ENCODE data around the gene GRIP1.

Gene GRIP1

GRCh38 chr12:66398931-66399910, 279.7 kb downstream of the GRIP1 start:
- in situ Hi-C loops (cut with MboI; ENCODE audit: low sequenced_read_pairs) = no loop called here

GRCh38 chr12:66397574-66398290, 281.1 kb downstream of the GRIP1 start:
- in situ Hi-C loops (cut with MboI; ENCODE audit: low sequenced_read_pairs) = no loop called here

DNA sequence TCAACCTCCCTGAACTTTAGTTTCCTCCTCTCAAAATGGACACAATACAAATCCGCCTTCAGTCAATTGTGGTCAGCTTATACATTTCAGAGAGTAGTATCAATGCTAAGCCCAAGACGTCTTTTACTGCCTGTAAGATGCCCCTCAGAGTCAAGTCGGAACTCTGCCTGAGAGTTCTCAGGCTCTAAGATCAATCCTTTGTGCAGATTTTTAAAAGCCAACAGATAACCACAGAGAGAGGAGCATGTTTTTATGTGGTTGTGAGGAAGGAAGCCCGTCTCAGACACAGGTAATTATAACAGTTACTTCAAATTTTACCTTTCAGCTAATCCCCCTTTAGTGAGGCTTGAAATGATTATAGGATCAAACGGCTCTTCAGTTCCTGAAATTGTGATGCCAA, 285.0 kb downstream of the GRIP1 start:
- in situ Hi-C loops (cut with MboI; ENCODE audit: low sequenced_read_pairs) = no loop called here

GRCh38 chr12:66392266-66392915, 286.5 kb downstream of the GRIP1 start:
- in situ Hi-C loops (cut with MboI; ENCODE audit: low sequenced_read_pairs) = no loop called here

DNA sequence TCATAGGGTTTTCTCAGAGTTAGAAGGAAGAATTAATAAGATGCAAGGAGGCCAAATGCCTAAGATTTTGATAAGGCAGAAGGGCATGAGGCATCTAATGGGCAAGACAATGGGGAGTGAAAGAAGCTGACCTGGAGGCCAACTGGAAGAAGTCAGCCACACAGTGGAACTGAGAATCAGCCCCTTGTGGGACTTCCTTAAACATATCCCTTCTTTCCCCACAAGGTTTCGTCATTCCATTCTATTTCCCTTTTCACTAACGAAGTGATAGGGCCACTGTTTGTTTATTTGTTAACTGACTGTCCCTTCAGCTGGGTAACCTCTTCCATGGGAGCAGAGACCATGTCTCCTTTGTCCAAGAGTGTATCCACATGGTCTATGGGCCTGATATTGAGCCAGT, 290.4 kb downstream of the GRIP1 start:
- in situ Hi-C loops (cut with MboI; ENCODE audit: low sequenced_read_pairs) = no loop called here

- in situ Hi-C loops (cut with MboI; ENCODE audit: low sequenced_read_pairs) = no loop called here
These were observed 291.8 kb downstream of the GRIP1 start for GRCh38 chr12:66387117-66387516.

GRCh38 chr12:66380769-66381535, 297.9 kb downstream of the GRIP1 start:
- in situ Hi-C loops (cut with MboI; ENCODE audit: low sequenced_read_pairs) = no loop called here

DNA sequence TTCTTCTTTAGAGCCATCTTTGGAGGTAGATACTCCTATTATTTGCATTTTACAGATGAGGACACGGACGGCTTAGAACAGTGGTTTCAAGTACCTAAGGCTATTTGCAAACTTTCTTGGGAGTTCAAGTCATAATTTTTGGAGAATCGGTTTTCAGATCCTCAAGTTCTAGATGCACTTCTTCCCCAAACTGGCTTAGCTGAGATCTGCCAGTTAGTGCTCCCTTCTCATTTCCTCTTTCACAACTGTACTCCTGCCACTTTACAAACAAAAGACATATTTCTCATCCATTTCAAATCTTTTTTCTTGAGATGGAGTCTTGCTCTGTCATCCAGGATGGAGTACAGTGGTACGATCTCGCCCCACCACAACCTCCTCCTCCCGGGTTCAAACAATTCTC, 299.3 kb downstream of the GRIP1 start:
- in situ Hi-C loops (cut with MboI; ENCODE audit: low sequenced_read_pairs) = no loop called here

- in situ Hi-C loops (cut with MboI; ENCODE audit: low sequenced_read_pairs) = no loop called here
These were observed 303.3 kb downstream of the GRIP1 start for GRCh38 chr12:66375560-66375959.

DNA sequence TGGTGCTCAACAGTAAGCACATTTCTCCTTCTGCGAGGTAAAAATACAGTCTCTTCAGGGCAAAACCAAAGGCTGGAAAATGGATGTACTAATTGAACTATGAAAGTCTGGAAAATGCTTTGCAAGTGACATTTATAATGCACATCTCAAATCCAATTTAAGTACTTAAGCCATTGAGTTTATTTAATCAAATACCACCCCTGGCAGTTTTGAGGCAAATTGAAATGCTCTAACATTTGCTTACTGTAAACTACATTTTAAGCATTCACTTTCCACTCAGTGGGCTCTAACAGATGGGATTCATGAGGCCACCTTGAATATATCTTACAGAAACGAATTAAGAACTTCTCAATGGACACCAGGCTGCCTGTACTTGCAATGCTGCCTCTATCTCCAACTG, 306.9 kb downstream of the GRIP1 start:
- in situ Hi-C loops (cut with MboI; ENCODE audit: low sequenced_read_pairs) = no loop called here

DNA sequence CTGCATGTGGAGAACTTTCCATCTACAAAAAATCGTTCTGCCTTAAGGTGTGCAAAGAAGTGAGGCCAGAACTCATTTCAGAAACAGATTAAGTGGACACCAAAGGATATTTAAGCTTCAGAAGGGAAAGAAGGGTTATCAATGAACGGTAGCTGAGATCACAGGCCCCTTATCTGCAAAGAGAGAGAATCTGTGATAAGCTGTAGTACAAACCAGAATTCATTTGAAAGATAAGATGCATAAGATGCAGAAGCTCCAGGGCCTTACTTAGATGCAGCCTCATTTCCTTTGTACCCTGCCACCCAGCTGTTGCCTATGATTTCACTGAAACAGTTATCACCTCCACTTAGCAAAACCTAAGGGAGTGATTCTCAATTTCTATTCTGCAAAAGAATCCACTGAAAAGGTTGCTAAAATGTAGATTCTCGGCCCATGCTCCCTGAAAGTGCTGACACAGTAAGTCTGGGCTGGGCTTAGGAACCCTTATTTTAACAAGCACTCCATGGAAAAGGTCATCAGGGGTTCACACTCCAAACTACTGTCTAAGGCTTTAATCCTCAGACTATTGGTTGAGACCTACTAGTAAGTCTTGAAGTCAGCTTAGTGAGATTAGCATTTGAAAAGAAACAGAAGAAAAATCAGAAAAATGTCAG, 311.7 kb downstream of the GRIP1 start:
- in situ Hi-C loops (cut with MboI; ENCODE audit: low sequenced_read_pairs) = no loop called here

GRCh38 chr12:66365718-66366490, 313.0 kb downstream of the GRIP1 start:
- in situ Hi-C loops (cut with MboI; ENCODE audit: low sequenced_read_pairs) = no loop called here

DNA sequence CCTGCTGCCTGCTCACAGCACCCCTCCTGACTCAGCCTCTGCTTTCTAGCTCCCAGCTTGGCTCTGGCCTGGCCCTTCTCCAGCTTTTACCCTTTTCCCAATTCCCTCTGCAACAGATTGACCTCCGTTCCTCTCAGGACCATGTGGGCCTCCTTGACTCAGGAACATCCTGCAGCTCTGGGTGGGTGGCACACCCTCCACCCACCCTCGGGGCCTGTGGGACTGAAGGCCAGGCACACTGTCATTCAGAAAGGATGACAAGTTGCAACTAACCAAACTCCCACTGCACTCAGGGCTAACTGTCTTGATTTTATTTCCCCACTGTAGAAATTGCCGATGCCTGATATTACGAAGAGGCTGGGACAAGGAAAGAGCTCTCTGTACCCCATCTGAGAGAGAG, 317.2 kb downstream of the GRIP1 start:
- in situ Hi-C loops (cut with MboI; ENCODE audit: low sequenced_read_pairs) = no loop called here

DNA sequence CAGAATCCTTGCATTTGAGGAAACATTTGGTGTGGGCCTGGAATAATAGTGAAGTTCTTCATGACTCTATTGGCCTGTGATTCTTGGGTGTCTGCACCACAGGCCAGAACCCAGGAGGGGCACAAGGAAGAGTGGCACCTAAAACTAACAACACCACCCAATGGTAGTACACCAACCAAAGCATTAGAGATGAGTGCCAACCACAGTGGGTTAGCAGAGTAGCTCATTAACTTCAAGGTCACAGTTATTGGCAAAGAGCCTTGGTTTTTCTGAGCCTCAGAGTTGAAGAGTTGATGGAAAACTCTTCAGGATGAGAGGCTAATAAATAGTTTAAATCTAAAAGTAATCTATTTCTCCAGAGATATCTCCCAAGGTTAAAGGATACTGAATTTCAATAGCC, 319.6 kb downstream of the GRIP1 start:
- in situ Hi-C loops (cut with MboI; ENCODE audit: low sequenced_read_pairs) = no loop called here

DNA sequence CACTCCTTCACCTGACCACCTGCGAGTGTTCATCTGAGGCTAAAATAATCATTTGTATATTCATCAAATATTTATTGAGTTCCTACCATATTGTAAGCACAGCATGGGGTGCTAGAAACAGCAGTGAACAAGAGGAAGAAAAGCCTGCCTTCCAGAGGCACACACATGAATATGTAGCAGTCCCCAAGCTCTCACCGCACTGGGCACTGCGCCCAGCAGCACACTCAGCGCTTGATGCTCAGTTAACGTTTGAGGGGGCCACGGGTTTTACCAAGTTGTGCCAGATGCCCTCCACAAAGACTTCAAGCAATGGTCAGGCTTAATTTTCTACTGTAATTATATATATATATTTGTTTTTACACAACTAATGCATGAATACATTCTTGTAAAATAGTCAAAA, 324.6 kb downstream of the GRIP1 start:
- in situ Hi-C loops (cut with MboI; ENCODE audit: low sequenced_read_pairs) = no loop called here

GRCh38 chr12:66352899-66353298, 326.0 kb downstream of the GRIP1 start:
- in situ Hi-C loops (cut with MboI; ENCODE audit: low sequenced_read_pairs) = no loop called here

DNA sequence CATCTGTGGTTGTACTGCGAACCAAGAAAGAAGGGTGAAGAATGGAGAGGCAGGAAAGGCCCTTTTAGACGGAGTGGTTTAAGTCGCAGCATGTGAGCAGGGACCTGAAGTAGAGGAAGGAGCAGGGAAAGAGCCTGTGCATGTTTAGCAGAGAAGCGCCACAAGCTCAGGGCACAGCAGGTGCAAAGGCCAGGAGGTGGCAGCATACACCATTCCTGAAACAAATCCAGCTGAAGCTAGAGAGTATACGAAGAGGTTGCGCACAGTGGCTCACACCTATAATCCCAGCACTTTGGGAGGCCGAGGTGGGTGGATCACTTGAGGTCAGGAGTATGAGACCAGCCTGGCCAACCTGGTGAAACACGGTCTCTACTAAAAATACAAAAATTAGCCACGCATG, 326.7 kb downstream of the GRIP1 start:
- in situ Hi-C loops (cut with MboI; ENCODE audit: low sequenced_read_pairs) = no loop called here

GRCh38 chr12:66351301-66351700, 327.6 kb downstream of the GRIP1 start:
- in situ Hi-C loops (cut with MboI; ENCODE audit: low sequenced_read_pairs) = no loop called here

DNA sequence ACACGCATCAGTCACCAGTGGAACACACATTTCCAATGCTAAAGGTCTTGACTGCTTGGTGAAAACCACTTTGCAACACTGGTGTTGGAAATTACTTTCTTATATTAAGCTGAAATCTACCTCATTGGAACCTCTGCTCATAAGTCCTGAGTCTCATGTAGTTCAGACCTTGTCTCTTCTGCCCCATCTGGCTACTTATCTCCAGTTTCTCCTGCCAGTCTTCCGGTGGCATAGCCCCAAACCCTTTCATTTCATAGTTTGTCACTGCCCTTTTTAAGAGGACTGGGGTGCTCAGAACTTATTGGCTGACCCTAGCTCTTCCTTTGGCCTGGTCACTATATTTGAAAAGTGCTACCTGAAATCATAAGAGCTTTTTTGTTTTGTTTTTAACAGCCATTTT, 332.9 kb downstream of the GRIP1 start:
- in situ Hi-C loops (cut with MboI; ENCODE audit: low sequenced_read_pairs) = no loop called here

DNA sequence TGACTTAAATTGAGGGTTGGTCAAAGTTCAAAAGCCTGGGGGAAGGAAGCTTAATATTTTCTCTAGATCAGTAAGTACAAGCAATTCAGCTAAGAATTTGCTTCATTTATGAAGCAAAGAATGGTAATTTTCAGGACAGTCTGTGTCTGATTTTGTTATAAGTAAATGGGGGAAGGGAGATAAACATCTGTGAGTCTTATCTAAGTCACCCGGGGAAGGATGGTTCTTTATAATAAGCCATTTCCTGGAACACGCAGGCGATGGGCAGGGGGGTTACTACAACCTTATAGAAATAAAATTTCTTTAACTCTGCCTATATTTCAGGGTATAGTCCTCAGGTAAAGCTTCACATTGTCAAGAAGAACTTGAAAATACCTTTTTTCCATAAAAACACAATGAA, 333.7 kb downstream of the GRIP1 start:
- in situ Hi-C loops (cut with MboI; ENCODE audit: low sequenced_read_pairs) = no loop called here

All from HL-60/S4 (cell line).